Loucy (cell line): ENCODE results near the gene CLSTN3.

ENCODE experiments used
- H2AFZ ChIP-seq: fragments of 200-600 bp; sonication (generic); 2 replicates; pipeline ENCODE4 v1.6.0; 2016; ENCODE audit warnings: antibody characterized with exemption, mild to moderate bottlenecking, low read length, moderate library complexity
- H3F3A ChIP-seq: fragments of 200-600 bp; 2 replicates; pipeline ENCODE4 v1.6.0; 2016; ENCODE audit warnings: antibody characterized with exemption, low read depth, mild to moderate bottlenecking
- H3K27me3 ChIP-seq: fragments of 200-600 bp; sonication (generic); 2 replicates; pipeline ENCODE4 v1.6.1; 2014; ENCODE audit warnings: low read length, mild to moderate bottlenecking; ENCODE audit not compliant: insufficient read depth, poor library complexity, severe bottlenecking
- H3K36me3 ChIP-seq: fragments of 200-600 bp; sonication (generic); 2 replicates; pipeline ENCODE4 v1.6.1; 2016; ENCODE audit warnings: low read length; ENCODE audit not compliant: insufficient read depth
- H3K4me1 ChIP-seq: fragments of 200-600 bp; sonication (generic); 2 replicates; pipeline ENCODE4 v1.5.1; 2014; ENCODE audit warnings: low read length, mild to moderate bottlenecking; ENCODE audit not compliant: insufficient read depth, poor library complexity, severe bottlenecking
- H3K4me2 ChIP-seq: fragments of 200-600 bp; sonication (generic); 2 replicates; pipeline ENCODE4 v1.6.0; 2014; ENCODE audit warnings: antibody characterized with exemption, low read length, low read depth, mild to moderate bottlenecking; ENCODE audit not compliant: poor library complexity, severe bottlenecking
- H3K4me3 ChIP-seq: fragments of 200-600 bp; sonication (generic); 2 replicates; pipeline ENCODE4 v1.5.1; 2014; ENCODE audit warnings: low read length, mild to moderate bottlenecking, mixed read lengths; ENCODE audit not compliant: poor library complexity, severe bottlenecking
- H3K79me2 ChIP-seq: fragments of 200-600 bp; sonication (generic); 2 replicates; pipeline ENCODE4 v1.6.1; 2014; ENCODE audit warnings: low read length; ENCODE audit not compliant: insufficient read depth
- H3K9ac ChIP-seq: fragments of 200-600 bp; sonication (generic); 2 replicates; pipeline ENCODE4 v1.6.0; 2014; ENCODE audit warnings: mild to moderate bottlenecking, low read depth, low read length, moderate library complexity; ENCODE audit not compliant: poor library complexity, severe bottlenecking
- H3K9me2 ChIP-seq: fragments of 200-600 bp; sonication (generic); replicated peaks from 2 replicates; pipeline ENCODE4 v1.6.1; 2016; ENCODE audit warnings: low read depth, low read length, mixed read lengths
- H3K9me3 ChIP-seq: fragments of 200-600 bp; sonication (generic); 2 replicates; pipeline ENCODE4 v1.6.1; 2014; ENCODE audit warnings: mild to moderate bottlenecking, antibody characterized with exemption, low read length, low read depth; ENCODE audit not compliant: insufficient read depth
- H4K20me1 ChIP-seq: fragments of 200-600 bp; sonication (generic); 2 replicates; pipeline ENCODE4 v1.6.0; 2014; ENCODE audit warnings: antibody characterized with exemption, low read length, mild to moderate bottlenecking; ENCODE audit not compliant: insufficient read depth, poor library complexity, severe bottlenecking
- CTCF ChIP-seq: fragments of 200-600 bp; sonication (generic); conservative IDR thresholded peaks from 2 replicates; pipeline ENCODE4 v1.5.1; 2014; ENCODE audit warnings: mild to moderate bottlenecking, antibody characterized with exemption, low read length
- EZH2phosphoT487 ChIP-seq: fragments of 200-600 bp; IDR thresholded peaks from 2 replicates; pipeline ENCODE4 v1.6.1; 2018; ENCODE audit warnings: antibody characterized with exemption, mild to moderate bottlenecking, moderate library complexity, borderline replicate concordance

CLSTN3 gene

GRCh38 chr12:7114008-7114407 is 16.2 kb upstream of the CLSTN3 start:
- no peak overlapping the region for H3K4me3 ChIP-seq
- no peak overlapping the region for H3K4me2 ChIP-seq
- H3K4me1 ChIP-seq, result peaks cover 13% of the 10 kb centered on the region
- peaks cover 16% of the 10 kb centered on the region for H3K79me2 ChIP-seq
- no peak for TF ChIP-seq CTCF
- no peak for TF ChIP-seq EZH2phosphoT487
- H3K36me3 ChIP-seq, result no peaks in the 10 kb centered on the region; the same call in 1 of the 2 replicates
- no peaks in the 10 kb centered on the region for H3F3A ChIP-seq
- H3K9me2 ChIP-seq, result no peaks in the 10 kb centered on the region
- no peak overlapping the region for H3K9ac ChIP-seq
- peaks cover 11% of the 10 kb centered on the region for H4K20me1 ChIP-seq
- no peak overlapping the region for H2AFZ ChIP-seq
- H3K27me3 ChIP-seq, result no peaks in the 10 kb centered on the region
- no peaks in the 10 kb centered on the region for H3K9me3 ChIP-seq

- Histone ChIP-seq H3K4me1 (peaks cover 7% of the 10 kb centered on the region), H2AFZ (no peak overlapping the region), H3K9ac (no peak overlapping the region), H3K9me3 (no peaks in the 10 kb centered on the region), H4K20me1 (peaks cover 4% of the 10 kb centered on the region), H3K79me2 (peaks cover 9% of the 10 kb centered on the region), H3K9me2 (no peaks in the 10 kb centered on the region), H3K4me2 (no peak overlapping the region), H3F3A (no peaks in the 10 kb centered on the region), H3K36me3 (no peaks in the 10 kb centered on the region; the same call in 1 of the 2 replicates), H3K4me3 (no peak overlapping the region), H3K27me3 (no peaks in the 10 kb centered on the region)
- TF ChIP-seq EZH2phosphoT487, result no peak
- TF ChIP-seq CTCF, result no peak
These were observed 15.3 kb upstream of the CLSTN3 start for GRCh38 chr12:7114851-7115250.

GRCh38 chr12:7116196-7116595 is 14.0 kb upstream of the CLSTN3 start:
- H3K36me3 ChIP-seq, result no peaks in the 10 kb centered on the region; the same call in 1 of the 2 replicates
- TF ChIP-seq EZH2phosphoT487 (no peak), CTCF (no peak)
- H3K4me2 ChIP-seq, result no peak overlapping the region
- H3K9me3 ChIP-seq, result no peaks in the 10 kb centered on the region
- H3K9me2 ChIP-seq, result no peaks in the 10 kb centered on the region
- H3K27me3 ChIP-seq, result no peaks in the 10 kb centered on the region
- peaks cover 4% of the 10 kb centered on the region for H4K20me1 ChIP-seq
- H3K9ac ChIP-seq, result no peak overlapping the region
- H3K79me2 ChIP-seq, result no peaks in the 10 kb centered on the region; the same call in 1 of the 2 replicates
- H2AFZ ChIP-seq, result no peak overlapping the region
- no peak overlapping the region for H3K4me3 ChIP-seq
- H3K4me1 ChIP-seq, result no peaks in the 10 kb centered on the region
- no peaks in the 10 kb centered on the region for H3F3A ChIP-seq
